Activated naive CD4-positive, alpha-beta T cell (primary cell): Measurements from ENCODE around the gene ZNF222.
A peak's percentile ranks its signal among the peaks of the same experiment; 100 is the strongest.

Experiments
- DNase-seq, 4 experiments: peaks; one replicate each; lab custom pipeline; 2025; lab: John Stamatoyannopoulos, UW

The ZNF222 gene

GRCh38 chr19:44051650-44052402, 26.6 kb downstream of the ZNF222 start, which contains the start of gene ZNF223:
TSS of gene ZNF223 (plus strand) at chr19:44052036. CDS start at chr19:44055177, 3,141 bp downstream.
- peak in 3 of 4 experiments; percentile 27 to 55 (median 32) for DNase-seq

GRCh38 chr19:44055870-44056269, 30.7 kb downstream of the ZNF222 start:
- no peak for DNase-seq

GRCh38 chr19:44059229-44059628, 34.0 kb downstream of the ZNF222 start:
- DNase-seq, result no peak

GRCh38 chr19:44061038-44061437, 35.9 kb downstream of the ZNF222 start:
- DNase-seq, result no peak

- no peak for DNase-seq
These were observed 41.1 kb downstream of the ZNF222 start for GRCh38 chr19:44066305-44066704.

GRCh38 chr19:44069415-44069814, 44.2 kb downstream of the ZNF222 start:
- DNase-seq, result no peak

- peak; percentile 29 to 67 (median 50) for DNase-seq
These were observed 46.8 kb downstream of the ZNF222 start, which contains the start of gene ZNF284 for GRCh38 chr19:44071824-44072542. TSS of gene ZNF284 (plus strand) at chr19:44072159. CDS start at chr19:44076390, 4,231 bp downstream.

GRCh38 chr19:44072543-44073401, 47.6 kb downstream of the ZNF222 start:
- no peak for DNase-seq

- no peak for DNase-seq
These were observed 51.1 kb downstream of the ZNF222 start for GRCh38 chr19:44076325-44076724.
